SIG-M5 (cell line): ENCODE measurements around the gene DNAH1.

Source experiments
- DNase-seq: peaks from one replicate; lab custom pipeline; 2025; lab: John Stamatoyannopoulos, UW

Gene DNAH1

GRCh38 chr3:52290596-52291507 is 25.3 kb upstream of the DNAH1 start:
- no peak for DNase-seq

DNA sequence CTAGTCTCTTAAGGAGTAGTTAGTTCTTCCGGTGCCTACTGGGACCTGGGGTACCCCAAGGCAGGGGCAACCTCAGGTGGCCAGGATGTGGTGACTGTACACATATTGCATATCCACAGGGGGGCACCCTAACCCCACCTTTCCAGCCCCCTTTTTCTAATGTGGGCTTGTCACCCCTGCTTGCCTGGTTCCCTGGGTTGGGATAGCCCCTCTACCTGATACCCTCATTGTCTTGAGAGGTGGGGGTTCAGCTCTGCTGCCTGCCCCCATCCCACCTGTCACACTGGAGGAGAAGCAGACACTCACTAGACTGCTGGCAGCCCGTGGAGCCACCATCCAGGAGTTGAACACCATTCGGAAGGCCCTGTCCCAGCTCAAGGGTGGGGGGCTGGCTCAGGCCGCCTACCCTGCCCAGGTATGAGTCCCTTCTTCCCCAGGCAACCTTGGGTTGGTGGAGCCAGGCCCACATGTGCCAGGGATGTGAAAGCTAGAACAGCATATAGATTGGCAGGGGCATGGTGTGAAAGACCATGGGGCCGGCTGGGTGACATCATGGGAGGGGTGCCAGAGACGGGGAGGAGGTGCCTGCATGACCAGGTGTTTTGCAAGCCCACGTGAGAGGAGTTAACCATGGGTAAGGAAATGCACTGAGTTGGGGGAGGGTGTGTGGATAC is 24.5 kb upstream of the DNAH1 start:
- no peak for DNase-seq

DNA sequence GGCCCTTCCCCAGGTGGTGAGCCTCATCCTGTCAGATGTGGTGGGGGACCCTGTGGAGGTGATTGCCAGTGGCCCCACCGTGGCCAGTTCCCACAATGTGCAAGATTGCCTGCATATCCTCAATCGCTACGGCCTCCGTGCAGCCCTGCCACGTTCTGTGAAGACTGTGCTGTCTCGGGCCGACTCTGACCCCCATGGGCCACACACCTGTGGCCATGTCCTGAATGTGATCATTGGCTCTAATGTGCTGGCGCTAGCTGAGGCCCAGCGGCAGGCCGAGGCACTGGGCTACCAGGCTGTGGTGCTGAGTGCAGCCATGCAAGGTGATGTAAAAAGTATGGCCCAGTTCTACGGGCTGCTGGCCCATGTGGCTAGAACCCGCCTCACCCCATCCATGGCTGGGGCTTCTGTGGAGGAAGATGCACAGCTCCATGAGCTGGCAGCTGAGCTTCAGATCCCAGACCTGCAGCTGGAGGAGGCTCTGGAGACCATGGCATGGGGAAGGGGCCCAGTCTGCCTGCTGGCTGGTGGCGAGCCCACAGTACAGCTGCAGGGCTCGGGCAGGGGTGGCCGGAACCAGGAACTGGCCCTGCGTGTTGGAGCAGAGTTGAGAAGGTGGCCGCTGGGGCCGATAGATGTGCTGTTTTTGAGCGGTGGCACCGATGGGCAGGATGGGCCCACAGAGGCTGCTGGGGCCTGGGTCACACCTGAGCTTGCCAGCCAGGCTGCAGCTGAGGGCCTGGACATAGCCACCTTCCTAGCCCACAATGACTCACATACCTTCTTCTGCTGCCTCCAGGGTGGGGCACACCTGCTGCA is 23.7 kb upstream of the DNAH1 start:
- DNase-seq = no peak

DNA sequence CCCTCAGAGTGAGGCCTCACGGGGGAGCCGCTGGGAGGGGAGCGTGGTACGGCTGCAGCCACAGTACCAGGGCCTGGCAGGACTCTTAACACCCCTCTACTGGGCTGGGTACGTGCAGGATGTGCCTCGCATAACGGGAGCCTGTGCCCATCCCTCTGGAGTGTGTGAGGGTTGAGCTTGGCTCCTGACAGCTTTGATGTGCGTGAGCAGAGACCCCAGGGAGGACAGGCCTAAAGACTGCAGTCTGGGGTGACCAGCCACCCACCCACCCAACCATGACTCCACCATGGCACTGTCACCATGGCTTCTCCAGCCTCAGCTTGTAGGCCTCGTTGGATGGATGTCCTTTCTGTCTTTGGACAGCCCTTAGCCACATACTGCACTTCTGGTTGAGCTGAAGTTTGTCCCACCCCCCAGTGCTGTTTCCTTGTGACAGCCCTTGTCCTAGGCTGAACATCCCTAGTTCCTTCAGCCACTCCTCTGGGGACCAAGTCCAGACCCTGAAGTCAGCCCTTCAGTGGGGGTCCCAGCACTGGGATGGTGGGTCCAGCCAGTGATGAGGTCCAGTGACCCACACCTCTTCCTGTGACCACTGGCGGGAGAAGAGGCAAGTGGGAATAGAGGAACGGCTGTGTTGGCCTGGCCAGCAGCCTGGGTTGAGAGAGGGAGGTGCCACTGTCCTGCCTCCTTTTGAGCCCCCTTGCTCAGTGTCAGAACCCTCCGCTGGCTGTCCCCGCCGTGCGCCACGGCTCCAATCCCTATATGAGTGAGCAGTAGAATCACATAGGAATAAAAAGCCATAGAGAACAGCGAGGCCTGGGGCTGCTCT is 22.4 kb upstream of the DNAH1 start:
- DNase-seq = no peak

GRCh38 chr3:52294320-52295150 is 21.6 kb upstream of the DNAH1 start:
- DNase-seq = no peak

DNA sequence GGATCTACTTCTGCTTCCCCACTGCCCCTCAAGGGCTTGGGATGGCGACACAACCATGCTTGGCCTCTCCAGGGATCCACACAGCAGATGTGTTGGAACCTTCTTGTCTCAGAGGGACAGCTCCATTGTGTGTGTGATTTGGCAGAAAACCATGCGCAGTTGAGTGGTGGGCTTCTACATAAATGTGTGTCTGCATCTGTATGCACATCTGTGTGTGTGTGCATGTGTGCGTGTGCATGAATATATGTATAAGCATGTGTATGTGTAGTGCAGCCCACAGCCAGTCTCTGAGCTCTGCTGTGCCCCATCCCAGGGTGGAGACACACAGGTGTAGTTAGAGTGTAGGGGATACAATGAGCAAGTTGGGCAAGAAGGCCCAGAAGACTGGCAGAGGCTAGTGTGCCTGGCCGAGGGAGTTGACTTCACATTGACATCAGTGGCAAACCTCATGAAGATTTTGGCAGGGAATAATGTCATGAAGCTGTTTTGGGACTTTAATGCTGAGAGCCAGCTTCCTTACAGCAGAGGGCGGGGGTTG is 20.4 kb upstream of the DNAH1 start:
- DNase-seq = no peak

DNA sequence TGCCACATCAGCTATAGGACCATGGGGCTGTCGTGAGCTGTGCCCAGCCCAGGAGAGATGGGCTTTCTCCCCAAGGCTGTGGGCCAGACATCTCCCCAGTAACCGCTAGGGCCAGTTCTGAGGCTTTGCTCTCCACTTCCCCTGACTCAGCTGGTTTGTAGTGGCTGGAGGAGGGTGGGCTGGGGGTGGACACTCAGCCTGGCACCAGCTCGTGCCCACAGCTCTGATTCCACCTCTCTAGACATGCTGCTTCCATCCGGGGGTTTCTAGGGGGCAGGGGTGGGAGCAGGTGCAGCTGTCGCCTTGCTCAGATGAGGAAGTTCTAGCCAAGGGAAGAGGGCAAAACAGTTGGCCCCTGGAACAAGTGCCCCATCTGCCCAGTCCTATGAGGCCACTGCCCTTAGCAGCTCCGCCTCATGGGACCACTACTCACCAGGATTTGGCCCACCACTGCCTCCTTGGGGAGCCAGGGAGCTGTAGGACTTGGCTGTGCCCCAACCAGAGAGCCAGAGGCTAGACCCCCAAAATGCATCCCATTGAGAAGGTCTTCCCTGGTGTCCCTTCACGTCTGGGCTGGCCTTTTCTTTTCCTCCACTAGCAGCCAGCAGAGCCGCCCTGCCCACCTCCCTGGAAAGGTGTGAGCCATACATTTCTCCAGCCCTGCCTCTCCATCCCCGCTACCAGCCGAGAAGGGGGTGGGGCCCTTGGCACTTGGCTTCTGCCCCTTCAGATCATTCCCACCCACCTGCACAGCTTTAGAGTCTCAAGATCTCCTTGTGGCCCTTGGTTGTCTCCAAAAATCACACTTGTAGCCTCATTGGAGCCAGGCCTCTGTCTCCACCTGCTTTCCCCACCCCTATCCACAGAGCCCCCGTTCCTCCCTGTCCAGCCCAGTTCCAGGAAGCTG is 18.6 kb upstream of the DNAH1 start:
- DNase-seq = no peak

DNA sequence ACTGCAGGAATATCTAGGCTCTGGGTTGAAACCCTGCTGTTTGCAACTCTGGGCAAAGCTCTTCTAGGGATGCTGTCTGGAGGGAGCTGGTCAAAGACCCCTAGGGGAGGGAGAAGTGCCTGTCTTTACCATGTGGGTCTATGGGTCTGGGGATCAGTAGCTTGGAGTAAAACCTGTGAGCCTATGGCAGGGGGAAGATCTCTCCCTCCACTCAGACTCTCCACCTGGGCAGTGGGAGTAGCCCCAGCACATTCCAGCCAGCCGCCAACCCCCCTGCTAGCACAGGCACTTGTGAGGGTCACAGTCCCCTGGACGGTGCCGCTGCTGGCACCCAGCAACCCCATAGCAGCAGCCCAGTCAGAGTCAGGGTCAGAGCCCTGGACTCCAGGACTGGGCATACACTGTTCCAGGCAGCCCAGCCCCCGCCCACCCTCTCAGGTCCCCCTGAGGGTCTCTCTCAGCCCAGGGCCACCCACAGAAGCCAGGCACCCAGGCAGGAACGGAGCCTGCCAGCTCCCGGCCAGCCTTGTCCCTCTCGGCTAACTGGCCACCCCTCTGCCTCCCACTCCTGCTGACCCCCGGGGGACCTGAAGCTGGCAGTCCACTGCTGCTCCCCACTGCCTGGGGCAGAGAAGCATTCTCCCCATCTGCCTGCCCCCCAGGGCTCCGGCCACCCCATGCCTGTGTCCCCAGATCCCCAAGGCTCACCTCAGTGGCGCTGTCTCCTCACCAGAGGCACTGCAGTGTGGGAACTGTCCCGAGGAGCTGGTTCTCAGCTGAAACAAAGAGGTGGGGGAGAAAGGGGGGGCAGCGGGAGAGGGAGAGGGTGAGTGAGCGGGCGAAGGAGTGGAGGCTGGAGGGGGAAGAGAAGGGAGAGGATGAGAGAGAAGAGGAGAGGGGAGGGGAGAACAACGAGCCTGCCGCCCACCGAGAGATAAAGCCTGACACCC is 17.7 kb upstream of the DNAH1 start:
- DNase-seq = no peak

- DNase-seq = no peak
Observed at GRCh38 chr3:52299247-52299878, 16.8 kb upstream of the DNAH1 start.

DNA sequence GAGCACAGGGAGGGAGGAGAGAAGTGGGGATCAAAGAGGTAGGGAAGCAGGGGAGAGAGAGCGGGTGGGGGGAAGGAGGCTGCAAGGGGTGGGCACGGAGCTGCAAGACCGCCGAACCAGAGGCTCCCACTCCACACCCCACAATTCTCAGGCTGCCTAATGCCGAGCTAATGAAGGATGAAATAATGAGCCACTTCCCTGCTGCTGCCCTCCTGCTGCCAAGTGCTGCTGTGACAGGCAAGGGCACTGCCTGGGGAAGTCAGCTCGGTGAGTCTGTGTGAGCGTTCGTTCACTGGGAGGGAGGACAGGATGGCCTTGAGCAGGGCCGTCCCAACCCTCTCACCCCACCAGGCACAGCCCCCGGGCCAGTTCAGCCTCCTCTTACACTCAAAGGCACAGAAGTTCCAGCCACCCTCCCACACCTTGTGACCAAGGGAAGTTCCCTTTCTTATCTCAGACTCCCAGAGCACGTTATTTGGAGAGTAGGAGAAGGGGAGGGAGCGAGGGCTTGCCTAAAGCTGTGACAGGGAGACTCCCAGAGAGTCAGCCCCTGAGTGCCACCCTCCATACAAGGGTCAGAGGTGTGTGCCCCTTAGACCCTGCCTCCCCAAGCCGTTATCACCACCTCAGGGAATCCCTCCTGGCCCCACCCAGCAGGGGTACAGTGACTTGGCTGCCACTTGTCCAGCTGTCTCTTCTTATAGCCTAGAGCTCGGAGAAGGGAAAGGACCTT is 16.1 kb upstream of the DNAH1 start:
- no peak for DNase-seq

GRCh38 chr3:52302426-52303145 is 13.5 kb upstream of the DNAH1 start:
- DNase-seq = no peak

GRCh38 chr3:52303811-52304210 is 12.3 kb upstream of the DNAH1 start:
- no peak for DNase-seq

DNA sequence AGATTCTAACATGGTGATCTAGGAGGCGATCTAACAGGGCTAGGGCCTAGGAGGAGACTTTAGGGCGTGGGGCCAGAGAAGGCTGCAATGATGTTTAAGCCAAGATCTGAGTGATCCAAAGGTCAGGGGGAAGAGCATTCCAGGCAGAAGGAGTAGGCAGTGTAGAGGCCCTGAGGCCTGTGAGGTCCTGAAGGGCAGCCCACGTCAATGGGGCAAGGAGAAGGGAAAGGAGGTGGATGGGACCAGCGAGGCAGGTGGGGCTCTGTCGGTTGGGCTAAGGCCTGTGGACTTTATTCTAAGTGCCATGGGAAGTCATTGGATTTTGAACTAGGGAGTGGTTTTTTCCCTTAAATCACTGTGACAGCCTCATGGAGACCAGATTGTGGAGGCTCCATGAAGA is 10.2 kb upstream of the DNAH1 start:
- no peak for DNase-seq

GRCh38 chr3:52306978-52307377 is 9.1 kb upstream of the DNAH1 start:
- no peak for DNase-seq

GRCh38 chr3:52308308-52308707 is 7.8 kb upstream of the DNAH1 start:
- no peak for DNase-seq

- no peak for DNase-seq
Observed at GRCh38 chr3:52310861-52311575, 5.1 kb upstream of the DNAH1 start.
